PFSK-1 (cell line): Measurements from ENCODE around the gene ERCC5.

Experiments
- POLR2AphosphoS5 ChIP-seq: IDR thresholded peaks from 2 replicates; pipeline ENCODE4 v1.6.1; 2012; ENCODE audit warnings: low read depth, mild to moderate bottlenecking, control low read depth, low read length, moderate library complexity
- TAF1 ChIP-seq: IDR thresholded peaks from 2 replicates; pipeline ENCODE4 v1.6.1; 2012; ENCODE audit warnings: low read length, control low read depth, borderline replicate concordance; ENCODE audit not compliant: insufficient read depth

DNA sequence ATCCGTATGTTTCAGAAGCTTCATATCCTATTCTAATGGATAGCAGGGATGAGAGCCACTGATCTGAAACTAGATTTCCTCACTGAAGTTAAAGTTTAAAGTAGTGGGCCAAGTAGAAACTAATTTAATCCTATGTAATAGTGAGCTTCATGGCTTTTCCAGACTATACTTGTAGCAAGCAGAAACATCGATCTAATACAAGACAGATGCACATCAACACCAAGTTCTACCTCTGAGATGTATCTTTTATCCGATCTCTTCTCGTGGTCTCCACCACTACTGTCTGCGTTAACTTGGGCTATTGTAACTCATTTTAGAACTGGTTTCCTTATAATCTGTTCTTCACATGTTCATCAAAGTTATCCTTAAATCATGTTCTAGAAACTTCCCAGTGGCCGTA is 3.1 kb downstream of the ERCC5 start:
- TF ChIP-seq TAF1 (no peak), POLR2AphosphoS5 (no peak)
